Prostate gland (tissue), 2 donors: ENCODE data around the gene UTP3.

Source experiments
- POLR2A ChIP-seq: fragments of 450-650 bp; IDR thresholded peaks from one replicate; pipeline ENCODE4 v1.6.1; 2016; ENCODE audit warnings: antibody characterized with exemption, mild to moderate bottlenecking
- POLR2AphosphoS5 ChIP-seq: sonication (generic); formaldehyde crosslinking; IDR thresholded peaks from one replicate; pipeline ENCODE4 v1.6.1; 2017; ENCODE audit warnings: antibody characterized with exemption
- TF ChIP-seq, protein P1 (sequence below), 4 experiments: fragments of 200-600 bp in 2 of 4; fragments of 450-650 bp in 2 of 4; sonication (generic) in 2 of 4; IDR thresholded peaks; 1 replicate in 3 of 4; 2 replicates in 1 of 4; pipeline ENCODE4 v1.5.1; 2016 to 2019; ENCODE audit warnings: antibody characterized with exemption in 4 of 4, mild to moderate bottlenecking in 2 of 4, moderate library complexity in 2 of 4

DNA sequence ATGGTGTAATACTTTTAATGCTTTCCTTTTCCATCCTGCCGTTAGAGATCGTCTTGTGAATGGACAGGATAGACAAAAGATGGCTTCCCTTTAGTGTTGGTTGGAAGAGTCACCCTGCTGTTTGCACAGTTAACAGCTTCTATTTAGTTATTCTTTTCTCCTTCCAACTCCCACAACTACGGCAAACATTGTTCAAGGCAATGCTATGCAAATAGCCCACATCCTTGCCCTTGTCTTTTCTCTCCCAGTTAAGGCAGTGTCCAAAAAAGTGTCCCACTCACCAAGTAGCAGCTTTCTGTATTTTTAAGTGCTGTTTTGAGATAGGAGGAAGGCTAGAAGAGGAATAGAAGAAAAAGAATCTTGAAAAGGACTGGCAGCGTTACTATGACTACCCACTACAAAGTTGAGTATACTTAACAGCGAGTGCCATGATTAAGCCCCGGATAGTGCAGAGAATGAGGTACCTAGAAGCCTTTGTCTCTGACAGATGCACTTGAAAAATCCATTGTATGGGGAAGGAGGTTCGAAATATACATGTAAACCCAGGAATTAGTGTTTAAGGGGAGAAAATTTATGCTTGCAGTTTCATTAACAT is 21.4 kb downstream of the UTP3 start:
- TF ChIP-seq, protein P1, sequence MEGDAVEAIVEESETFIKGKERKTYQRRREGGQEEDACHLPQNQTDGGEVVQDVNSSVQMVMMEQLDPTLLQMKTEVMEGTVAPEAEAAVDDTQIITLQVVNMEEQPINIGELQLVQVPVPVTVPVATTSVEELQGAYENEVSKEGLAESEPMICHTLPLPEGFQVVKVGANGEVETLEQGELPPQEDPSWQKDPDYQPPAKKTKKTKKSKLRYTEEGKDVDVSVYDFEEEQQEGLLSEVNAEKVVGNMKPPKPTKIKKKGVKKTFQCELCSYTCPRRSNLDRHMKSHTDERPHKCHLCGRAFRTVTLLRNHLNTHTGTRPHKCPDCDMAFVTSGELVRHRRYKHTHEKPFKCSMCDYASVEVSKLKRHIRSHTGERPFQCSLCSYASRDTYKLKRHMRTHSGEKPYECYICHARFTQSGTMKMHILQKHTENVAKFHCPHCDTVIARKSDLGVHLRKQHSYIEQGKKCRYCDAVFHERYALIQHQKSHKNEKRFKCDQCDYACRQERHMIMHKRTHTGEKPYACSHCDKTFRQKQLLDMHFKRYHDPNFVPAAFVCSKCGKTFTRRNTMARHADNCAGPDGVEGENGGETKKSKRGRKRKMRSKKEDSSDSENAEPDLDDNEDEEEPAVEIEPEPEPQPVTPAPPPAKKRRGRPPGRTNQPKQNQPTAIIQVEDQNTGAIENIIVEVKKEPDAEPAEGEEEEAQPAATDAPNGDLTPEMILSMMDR (IDR thresholded peaks at IDR 0.05), result no peak
- TF ChIP-seq POLR2A (no peak), POLR2AphosphoS5 (peak; percentile 34)
